Femur (tissue), 1 donor: Measurements from ENCODE around the gene PPP1R12B.

Source experiments
- DNase-seq: peaks from one replicate; pipeline ENCODE4 v3.0.0-alpha.2; 2017

PPP1R12B gene

DNA sequence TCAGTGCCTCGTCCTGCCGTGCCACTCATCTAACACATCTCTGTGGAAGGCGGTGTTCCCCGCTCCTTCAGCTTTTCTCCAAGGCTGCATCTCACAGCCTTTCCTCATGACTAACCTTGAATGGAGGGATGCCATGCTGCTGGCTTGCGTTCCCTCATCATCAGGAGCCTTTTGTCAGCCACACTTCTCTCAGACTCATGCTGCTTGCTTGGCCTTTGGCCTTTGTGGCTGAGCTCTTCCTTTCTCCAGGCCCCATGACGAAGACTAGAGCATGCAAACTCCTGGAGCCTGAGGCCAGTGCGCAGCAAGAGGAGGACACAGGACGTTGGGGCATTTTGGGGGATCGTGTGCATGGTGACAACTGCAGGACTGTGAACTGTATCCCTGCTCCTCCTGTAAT lies 291.0 kb downstream of the PPP1R12B start:
- DNase-seq, result no peak

DNA sequence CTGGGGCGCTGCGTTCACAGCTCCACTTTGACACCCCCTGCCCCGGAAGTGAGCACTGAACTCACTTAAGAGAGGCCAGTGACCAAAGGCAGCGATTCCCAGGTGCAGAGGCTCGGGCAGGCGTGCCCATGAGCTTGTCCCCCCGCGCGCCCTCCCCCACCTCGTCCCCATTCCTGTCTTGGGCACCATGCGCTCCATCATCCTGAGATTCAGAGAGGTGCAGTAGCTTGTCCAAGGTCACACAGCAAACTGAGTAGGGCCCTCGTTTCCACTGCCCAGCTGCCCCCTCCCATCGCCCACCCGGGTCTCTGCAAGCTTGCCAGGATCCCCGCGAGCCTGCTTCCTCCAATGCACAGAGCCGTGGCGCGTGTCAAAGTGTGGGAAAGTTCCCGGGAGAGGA lies 293.7 kb downstream of the PPP1R12B start:
- no peak for DNase-seq
